GM18861 (cell line): ENCODE results near the gene SURF2.

Source experiments
- ATAC-seq: cut with Tn5 transposase; IDR thresholded peaks from one replicate; pipeline ENCODE4 v1.9.1; 2021; ENCODE audit not compliant: unreplicated experiment

SURF2 gene

DNA sequence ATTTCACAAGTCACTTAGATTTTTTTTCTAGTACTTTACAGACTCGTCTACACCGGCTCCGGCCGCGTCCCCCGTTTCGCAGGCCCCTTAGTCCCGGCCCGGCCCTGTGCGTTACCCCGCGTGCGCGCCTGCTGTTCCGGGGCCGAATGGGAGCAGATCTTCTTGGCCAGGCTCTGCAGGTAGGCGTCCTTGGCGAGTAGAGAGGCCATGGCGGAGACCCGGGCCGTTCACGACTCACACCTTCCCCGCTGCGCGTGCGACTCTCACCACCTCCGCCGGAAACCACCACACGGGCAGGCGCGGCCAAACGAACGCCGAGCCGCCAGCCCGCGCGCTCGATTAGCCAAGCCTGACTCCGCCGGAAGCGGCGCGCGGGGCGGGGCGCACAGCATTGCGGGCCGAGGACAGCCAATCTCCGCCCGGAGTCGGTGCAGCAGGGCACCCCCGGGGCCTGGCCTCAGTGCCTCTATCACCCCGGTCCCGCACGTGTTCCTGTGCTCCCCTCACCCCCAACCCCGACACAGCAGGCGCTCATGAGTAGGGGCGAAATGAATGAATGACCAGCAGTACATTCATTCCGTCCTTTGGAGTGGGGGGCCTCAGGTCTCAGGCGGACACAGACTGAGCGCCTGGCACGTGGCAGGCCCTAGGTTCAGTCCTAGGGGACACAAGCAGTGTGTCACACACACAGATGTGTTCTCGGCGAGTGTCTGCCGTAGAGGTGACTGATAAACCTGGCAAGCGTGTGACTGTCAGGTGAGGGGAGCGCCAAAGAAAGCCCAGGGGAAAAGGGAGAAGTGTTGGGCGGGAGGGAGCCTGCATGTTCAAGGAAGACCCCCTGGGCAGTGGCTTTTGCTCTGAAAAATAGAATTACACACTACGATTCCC lies 20.2 kb upstream of the SURF2 start, which contains the start of gene SURF6:
TSS of gene SURF6 (minus strand) at position 265 of the 888 bp plus-strand sequence. CDS start at position 209, 56 bp downstream.
- peak; percentile 78 for ATAC-seq

DNA sequence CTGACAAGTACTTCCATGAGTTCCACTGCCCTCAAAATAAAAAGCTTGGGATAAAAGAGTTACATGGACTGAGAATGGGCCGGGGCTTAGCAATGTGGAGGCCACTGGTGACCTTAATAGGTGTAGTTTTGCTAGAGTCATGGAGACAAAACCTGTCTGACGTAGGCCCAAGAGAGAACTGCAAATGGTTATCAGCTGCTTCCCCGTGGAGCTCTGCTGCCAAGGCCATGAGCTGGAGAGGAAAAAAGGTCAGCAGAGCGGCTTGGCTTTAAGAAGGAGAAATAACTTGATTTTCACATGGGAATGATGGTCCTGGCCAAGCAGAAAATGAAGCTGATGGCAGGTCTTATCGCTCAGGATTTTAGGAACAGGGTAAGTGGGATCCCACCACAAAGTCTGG lies 16.7 kb upstream of the SURF2 start:
- no peak for ATAC-seq

- ATAC-seq: no peak
Observed at GRCh38 chr9:133340256-133340655, 16.1 kb upstream of the SURF2 start.

- no peak for ATAC-seq
Observed at GRCh38 chr9:133340916-133341315, 15.4 kb upstream of the SURF2 start.

- no peak for ATAC-seq
Observed at GRCh38 chr9:133341369-133342068, 14.8 kb upstream of the SURF2 start.

- no peak for ATAC-seq
Observed at GRCh38 chr9:133342069-133342406, 14.3 kb upstream of the SURF2 start.

DNA sequence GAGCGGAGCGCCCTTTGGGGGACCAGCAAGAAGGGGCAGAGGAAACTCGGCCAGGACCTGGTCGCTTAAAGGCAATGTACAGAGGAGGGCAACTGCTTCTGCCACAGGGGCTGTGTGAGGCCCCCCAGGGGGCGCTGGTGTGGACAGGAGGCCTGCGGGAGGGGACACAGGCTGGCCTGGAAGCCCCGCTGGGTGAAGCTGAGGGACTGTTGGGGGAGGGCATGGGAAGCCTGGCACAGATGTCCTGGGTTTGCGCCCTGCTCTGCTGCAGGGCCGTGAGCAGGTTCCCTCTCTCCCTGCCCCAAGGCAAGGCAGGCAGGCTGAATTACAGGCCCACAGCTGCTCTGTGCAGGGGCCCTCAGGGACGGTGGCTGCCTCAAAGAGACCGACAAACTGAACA lies 13.8 kb upstream of the SURF2 start:
- ATAC-seq: no peak

DNA sequence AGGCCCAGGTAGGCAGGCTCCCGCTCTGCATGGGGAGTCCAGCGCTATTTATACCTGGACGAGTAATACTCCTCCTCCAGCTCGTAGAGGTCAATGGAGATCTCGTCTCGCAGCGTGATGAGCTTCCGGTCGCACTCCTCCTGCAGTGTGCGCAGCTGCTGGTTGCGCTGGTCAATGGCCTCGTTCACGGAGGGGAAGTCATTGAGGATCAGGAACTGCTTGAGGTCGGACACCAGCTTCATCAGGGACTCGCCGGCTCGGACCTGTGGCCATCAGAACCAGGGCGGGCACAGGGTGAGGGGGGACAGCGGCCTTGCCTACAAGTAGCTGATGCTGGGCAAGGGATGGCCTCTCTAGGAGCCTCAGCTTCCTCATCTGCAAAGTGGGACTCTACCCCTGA lies 12.3 kb upstream of the SURF2 start:
- ATAC-seq: no peak

GRCh38 chr9:133344979-133345378 lies 11.4 kb upstream of the SURF2 start:
- no peak for ATAC-seq

DNA sequence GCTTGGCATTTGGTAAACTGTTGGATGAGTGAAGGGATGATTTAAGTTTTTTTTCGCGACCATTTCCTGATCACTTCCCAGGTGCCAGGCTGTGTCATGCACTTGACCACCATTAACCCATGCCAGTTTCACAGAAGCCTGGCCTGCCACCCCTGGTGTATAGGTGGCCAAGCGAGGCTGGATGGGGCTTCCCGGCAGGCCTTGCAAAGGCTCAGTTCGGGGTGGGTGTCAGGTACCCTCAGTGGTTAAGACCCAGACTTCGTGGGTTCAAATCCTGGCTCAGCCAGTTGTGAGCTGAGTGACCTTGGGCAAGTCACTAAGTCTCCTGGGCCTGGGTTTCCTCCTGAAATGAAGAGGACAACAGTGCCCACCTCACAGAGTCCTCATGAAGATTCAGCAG lies 10.8 kb upstream of the SURF2 start:
- no peak for ATAC-seq

- ATAC-seq: no peak
Observed at GRCh38 chr9:133346021-133346785, 10.1 kb upstream of the SURF2 start.

GRCh38 chr9:133347515-133347984 lies 8.8 kb upstream of the SURF2 start:
- peak; percentile 16 for ATAC-seq

DNA sequence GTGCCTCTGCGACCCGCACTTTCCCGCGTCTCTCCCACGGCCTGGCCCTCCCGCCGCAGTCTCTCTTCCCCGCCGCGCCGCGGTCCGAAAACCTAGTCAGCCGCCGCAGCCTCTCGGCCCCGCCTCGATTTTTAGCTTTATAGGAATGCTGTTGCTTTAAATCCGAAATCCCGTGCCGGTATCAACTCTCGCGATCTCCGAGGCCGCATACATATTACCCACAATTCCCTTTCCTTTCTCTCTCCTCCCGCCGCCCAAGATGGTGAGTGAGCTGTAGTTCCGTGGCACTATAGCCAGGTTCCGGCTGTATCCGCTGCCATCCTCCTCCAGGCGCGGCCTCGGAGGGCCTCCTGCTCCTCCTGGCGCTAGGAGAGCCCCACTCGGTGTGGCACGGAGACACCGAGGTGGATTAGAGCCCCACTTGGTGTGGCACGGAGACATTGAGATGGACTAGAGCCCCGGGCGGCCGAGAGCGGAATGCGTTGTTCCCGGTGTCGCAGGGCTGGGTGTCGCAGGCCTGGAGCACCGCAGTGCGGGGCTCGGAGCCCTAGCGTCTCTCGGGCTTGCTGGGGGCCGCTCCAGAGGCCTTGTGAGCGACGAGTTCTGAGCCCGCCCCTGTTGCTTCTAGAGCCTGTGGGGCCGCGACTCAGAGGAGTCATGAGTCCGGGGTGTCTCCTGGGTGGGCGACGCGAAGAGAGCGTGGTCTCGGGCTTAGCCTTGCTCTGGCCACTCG lies 8.2 kb upstream of the SURF2 start, which contains the start of the genes MED22 and RPL7A:
TSS of gene MED22 (minus strand) at position 147 of the 733 bp plus-strand sequence. CDS start 1,469 bp downstream, outside the sequence.
TSS of gene RPL7A (plus strand) at position 234 of the 733 bp plus-strand sequence. CDS start at position 260, 26 bp downstream.
- ATAC-seq: peak; percentile 59

DNA sequence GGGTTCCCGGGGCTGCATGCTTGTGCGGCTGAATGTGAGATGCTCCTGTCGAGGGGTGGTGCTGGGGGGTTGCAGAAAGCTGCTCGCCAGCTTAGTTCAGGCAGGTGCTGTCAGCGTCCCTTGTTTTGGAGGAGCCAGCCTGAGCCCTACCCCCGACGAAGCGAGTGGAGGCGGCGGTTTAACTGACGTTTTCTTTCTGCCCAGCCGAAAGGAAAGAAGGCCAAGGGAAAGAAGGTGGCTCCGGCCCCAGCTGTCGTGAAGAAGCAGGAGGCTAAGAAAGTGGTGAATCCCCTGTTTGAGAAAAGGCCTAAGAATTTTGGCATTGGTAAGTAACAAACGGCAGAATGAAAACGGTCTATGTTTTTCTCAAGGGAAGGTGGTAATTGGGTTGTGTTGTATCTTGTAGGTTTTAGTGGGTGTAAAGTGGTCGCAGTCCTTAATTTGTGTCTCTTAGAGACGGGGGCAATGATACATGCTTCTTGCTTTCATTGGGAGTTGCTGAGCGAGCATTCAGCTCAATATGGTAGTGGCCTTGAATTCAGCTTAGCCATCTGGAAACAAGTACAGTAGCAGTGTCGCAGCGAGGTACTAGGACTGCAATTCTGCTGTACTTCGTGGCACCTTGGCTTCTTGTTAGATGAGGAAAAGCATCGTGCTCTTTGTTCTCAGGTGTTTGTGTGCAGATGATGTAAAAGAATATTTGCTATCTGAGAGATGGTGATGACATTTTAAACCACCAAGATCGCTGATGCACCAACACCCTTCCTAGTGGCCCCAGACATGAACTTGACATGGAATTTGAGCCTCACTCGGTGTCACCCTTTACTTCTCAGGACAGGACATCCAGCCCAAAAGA lies 7.4 kb upstream of the SURF2 start:
- ATAC-seq: no peak

GRCh38 chr9:133349965-133350616 lies 6.3 kb upstream of the SURF2 start:
- no peak for ATAC-seq

DNA sequence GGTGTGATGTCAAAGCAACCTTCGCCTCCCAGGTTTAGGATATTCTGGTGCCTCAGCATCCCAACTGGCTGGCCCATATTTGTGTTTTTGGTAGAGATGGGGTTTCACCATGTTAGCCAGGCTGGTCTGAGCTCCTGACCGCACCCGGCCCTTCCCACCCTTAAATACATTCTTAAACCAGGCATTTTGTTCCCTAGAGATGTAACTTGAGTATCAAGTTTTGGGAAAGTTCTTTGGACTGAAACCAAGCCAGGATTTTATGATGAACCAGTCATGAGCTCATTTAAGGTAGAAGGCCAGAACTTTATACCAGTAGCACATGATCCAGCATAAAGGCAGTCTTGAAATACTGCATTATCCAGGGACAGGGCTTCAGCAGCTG lies 4.8 kb upstream of the SURF2 start:
- ATAC-seq: no peak

DNA sequence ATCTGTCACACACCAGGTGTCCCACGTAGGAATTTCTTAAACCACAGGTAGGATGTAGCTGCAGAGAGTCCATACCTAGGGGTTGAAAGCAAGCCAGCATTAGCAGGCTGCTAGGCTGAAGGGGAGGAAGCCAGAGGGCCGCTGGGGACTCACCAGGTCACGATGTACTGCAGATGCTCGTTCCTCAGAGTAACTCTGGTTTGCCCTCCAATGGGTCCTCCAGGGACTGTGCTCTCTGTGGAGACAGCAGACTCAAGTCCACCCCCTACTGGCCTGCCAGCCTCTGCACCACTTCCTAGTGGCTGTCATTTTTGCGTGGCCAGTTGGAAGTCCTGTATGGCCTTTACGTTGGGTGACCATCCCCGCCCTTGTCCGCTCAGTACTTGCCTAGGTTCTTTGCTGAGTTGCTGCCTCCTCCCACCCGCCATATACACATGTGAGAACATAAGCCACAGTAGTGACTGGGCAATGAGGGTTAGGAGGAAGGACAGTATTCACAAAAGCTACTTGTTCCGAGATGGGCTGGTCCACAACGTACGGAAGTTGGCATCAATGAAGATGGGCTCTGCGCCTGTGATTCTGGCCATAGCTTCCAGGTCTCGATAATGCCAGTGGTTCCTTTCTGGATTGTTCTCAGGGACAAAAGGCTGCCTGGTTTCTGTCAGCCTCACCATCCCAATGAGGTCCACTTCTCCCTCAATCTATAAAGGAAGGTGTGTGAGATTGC lies 4.3 kb upstream of the SURF2 start:
- ATAC-seq: no peak

- ATAC-seq: no peak
Observed at GRCh38 chr9:133352635-133353340, 3.6 kb upstream of the SURF2 start.
